Heart left ventricle (tissue), 13 donors: ENCODE measurements around the gene LFNG.

ENCODE experiments used
- CTCF ChIP-seq, 12 donors: fragments of 200-600 bp; sonication (generic) in 4 of 12; IDR thresholded peaks; one replicate each; pipeline versions ENCODE4 v1.5.0 to v1.8.0; 2018 to 2022; ENCODE audit warnings: antibody characterized with exemption in 12 of 12, mild to moderate bottlenecking in 5 of 12
- POLR2A ChIP-seq, 2 donors: fragments of 450-650 bp; IDR thresholded peaks; one replicate each; pipeline ENCODE4 v1.6.1; 2017; ENCODE audit warnings: antibody characterized with exemption in 2 of 2, mild to moderate bottlenecking in 2 of 2, moderate library complexity in 2 of 2
- donor health status: ischemic (EF 13 %, LVEDD 7.1; RV severe dilation, severe dysfunction).
- donor health status: DM: no; HTN: yes; CAD: no.
- donor health status: DM: no; HTN: no; CAD: no.
- donor health status: ischemic (EF 25% LVEDD 6.9; RV normal size, moderate dysfunction).
- donor health status: ischemic (EF 25% LVEDD 5.7; RV mildly dilated, moderate dysfunction).
- donor health status: ischemic (EF 35%, LVEDD 5.7; RV mildly dilated, moderate dysfunction).
- donor health status: nonischemic (EF 11% LVEDD 7.7; RV severe dilation, severe dysfunction).
- donor health status: DM: yes; HTN: yes; CAD: no.
- donor health status: PGD.
- donor health status: ischemic (EF 29% LVEDD 5.4; RV normal size, mild dysfunction).
- donor health status: nonischemic (EF 23%, LVEDD 6.1; RV moderate dilation, normal function).

DNA sequence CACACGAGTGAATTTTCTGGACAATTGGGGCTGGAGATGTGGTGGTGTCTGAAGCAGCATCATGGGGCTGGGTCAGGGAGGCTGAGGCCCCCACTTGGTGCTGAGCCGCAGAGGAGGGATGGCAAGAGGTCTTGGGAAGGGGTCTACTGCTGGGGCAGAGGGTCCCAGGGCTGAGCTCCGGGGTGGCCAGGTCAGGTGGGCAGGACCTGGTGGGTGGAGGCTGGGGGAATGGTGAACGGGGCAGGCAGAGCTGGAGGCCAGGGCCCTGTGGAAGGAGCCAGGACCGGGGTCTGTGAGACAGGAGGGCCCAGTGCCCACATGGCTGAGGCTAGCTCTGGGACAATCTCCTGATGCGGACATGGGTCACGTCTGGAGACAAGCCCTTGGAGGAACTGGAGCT, 20.4 kb upstream of the LFNG start:
- TF ChIP-seq POLR2A (IDR thresholded peaks at IDR 0.05) (no peak), CTCF (IDR thresholded peaks at IDR 0.05) (no peak)
